HL-60/S4 treated with retinoic acid at 250 ng/mL for 4 days and 3 days (cell line): ENCODE data around the gene DEK.
"Not testable (repeated sequence)": the region's sequence is repeated elsewhere in the genome, so short reads cannot be mapped to it uniquely, and the experiment has no call there.

Source experiments
- in situ Hi-C: fragments of 300-500 bp; cut with MboI; formaldehyde crosslinking; loops from 2 replicates; pipeline ENCODE4 v1.7.0; 2022; ENCODE audit warnings: low sequenced_read_pairs

The DEK gene

DNA sequence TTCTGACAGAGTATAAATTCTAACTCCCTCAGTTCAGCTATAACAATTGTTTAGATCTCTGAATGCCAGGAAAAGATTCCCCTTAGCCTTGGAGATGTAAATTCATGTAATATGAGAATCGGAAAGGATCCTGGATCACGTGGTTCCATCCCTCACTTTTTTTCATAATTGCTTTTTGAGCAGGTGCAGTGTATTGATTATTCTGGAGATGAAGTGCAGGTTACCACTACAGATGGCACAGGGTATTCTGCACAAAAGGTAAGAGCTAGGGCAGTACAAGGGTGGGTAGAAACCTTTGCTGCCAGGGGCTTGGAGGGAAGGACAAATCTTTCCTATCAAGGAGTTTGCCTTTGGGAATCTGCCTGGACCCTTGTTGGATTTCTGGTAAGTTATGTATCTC lies 56.4 kb downstream of the DEK start:
- in situ Hi-C loops: no loop called here

DNA sequence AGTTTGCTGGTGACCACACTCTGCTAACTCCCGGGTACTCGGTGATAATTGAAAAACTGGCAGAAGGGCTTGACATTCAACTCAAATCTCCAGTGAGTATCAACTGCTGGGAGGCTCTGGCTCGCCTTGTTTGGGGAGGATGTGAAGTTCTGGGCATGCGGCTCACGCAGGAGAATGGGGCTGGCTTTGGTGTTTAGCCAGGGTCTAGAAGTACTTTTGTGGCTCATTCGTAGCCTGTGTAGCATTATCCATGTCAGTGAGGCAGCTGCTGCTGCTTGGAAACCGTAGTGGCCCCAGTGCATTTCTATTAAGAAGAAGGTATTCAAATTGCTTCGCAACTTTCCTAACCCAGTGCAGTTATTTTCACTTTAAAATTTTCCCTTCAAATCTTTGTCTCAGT lies 56.9 kb downstream of the DEK start:
- in situ Hi-C loops: no loop called here

DNA sequence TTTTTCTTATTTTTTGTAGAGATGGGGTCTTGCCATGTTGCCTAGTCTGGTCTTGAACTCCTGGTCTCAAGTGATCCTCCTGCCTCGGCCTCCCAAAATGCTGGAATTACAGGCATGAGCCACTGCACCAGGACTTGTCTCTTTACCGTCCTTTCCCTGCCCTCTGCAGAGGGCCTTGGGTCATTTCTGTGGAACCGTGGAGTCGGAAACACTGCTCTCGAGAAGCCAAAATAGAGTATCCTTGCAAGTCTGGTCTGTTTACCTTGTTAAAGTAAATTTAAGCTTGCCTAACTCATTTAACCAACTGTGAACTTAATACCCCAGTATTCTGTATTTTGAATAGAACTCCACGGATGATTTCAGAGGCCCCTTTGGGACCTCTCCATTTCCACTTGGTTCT lies 57.7 kb downstream of the DEK start:
- in situ Hi-C loops: no loop called here

DNA sequence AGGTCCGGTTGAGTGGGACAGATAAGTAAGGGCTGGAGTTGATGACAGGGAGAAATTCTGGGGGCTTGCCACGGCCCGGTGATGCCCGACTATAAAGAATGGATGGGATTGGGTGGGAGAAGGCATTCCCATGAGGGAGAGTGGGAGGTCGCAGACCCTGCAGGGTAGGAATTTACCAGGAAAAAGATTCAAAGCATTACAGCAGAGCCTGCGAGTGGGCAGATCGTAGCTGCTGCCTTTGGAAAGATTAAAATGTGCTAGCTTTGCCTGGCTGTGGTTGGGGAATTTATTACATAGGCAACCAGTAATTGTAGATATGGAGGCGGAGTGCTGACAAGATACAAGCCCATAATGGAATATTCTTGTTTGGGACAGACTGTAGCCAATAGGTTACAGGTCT lies 59.6 kb downstream of the DEK start:
- in situ Hi-C loops: no loop called here

DNA sequence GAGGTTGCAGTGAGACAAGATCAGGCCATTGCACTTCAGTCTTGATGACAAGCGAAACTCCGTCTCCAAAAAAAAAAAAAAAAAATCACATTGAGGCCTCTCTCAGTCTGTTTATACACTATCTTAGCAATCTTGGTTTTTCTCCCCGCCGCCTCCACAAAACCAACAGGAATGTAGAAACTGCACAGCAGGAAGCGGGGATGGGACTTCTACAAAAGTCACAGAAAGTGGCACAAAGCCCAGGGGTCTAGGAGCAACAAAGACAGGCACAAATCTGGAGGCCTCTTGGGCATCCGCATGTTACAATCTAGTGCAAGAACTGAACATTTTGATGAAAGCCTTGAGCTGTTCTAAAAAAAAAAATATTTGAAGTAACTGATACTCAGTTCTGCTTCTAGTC lies 60.5 kb downstream of the DEK start:
- in situ Hi-C loops: no loop called here

DNA sequence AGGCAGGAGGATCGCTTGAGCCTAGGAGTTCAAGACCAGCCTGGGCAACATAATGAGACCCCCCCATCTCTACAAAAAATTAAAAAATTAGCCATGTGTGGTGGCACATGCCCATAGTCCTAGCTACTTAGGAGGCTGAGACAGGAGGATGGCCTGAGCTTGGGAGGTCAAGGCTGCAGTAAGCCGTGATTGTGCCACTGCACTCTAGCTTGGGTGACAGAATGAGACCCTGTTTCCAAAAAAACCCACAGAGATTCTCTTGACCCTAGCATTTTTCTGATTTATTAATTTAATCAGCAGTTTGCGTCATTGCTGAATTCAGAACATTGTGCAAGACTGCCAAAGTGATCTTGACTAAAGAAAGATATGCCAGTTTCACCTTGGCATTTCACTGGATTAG lies 72.3 kb downstream of the DEK start:
- in situ Hi-C loops: no loop called here

DNA sequence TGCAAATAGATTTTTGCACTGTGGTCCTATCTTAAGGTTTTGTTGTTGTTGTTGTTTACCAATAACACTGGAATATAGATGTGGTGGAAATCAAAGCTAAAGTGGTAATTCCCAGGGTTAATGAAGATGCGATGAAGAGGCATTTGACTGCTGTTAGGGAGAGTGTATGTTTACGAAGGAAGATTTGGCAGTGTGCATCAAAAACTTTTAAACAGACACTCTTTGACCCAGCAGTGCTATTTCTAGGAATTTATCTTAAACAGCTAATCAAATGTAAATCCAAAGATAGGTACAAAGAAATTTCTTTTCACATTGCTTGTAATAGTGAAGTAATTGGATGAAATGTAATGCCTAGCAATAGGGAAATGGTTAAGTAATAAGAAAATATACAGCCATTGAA lies 75.1 kb downstream of the DEK start:
- in situ Hi-C loops: no loop called here

DNA sequence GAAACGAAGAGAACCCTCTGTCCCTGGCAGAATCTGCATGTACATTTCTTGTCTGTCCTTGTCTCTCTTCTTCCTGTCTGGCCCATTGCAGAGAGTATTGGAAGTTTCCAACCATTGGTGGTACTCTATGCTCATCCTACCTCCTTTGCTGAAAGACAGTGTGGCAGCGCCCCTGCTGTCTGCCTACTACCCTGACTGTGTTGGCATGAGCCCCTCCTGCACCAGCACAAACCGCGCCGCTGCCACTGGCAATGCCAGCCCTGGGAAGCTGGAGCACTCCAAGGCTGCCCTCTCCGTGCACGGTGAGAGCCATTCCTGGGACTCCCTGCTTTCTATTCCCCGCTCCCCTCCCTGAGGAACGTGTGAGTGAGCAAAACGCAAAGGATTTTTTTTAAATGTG lies 76.6 kb downstream of the DEK start:
- in situ Hi-C loops: no loop called here

DNA sequence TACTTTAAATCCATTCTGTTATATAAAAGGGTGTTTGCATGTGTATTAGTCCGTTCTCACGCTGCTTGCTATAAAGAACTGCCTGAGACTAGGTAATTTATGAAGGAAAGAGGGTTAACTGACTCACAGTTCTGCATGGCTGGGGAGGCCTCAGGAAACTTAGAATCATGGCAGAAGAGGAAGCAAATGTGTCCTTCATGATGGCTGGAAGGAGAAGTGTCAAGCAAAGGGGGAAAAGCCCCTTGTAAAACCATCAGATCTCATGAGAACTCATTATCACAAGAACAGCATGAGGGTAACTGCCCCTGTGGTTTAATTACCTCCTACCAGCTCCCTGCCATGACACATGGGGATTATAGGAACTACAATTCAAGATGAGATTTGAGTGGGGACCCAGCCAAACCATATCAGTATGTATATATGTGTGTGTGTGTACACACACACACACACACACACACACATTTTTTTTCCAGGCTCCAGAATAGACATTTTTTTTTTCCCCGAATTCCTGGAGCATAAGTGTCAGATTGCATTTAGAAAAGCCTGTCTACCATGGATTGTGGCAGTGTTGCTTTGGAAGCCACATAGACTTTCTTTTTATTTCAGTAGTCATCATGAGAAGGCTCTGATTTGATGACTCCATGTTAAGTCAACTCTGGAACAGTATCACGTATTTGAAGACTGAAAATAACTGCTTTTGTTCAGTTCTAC lies 77.6 kb downstream of the DEK start:
- in situ Hi-C loops: no loop called here

DNA sequence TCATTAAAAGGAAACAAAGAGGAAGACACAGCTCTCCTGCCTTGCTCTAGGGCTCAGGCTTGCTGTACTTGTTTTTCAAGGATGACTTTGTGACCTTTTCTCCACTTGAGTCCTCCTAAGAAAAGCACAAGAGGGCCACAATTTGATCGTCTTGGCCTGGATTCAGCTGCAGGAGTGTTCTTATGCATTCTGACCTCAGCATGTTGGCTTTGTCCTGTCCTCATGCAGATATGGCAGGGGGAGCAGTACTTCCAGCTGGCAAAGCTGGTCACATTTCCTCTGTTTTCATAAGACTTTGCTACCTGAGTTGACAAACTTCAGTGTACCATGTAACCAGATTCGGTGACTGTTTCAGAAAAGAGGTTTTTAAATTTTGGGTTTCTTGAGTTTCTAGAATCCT lies 78.3 kb downstream of the DEK start:
- in situ Hi-C loops: no loop called here

DNA sequence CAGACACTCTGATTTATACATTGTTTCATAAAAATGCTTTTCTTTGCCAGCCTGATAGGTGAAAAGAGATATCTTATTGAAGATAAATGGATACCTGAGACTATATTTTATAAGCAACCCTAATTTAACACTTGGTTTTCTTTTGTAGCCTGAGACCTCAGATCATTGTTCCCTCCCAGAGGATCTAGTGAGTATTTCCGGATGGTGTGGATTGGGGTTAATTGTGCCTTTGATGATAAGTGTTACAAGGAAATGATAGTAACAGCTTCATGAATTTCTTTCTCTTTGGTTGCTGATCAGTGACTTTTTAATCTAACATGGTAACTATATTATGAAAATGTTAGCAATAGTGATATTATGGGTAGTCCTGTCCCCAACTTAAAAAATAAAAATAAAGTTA lies 78.7 kb downstream of the DEK start:
- in situ Hi-C loops: no loop called here

DNA sequence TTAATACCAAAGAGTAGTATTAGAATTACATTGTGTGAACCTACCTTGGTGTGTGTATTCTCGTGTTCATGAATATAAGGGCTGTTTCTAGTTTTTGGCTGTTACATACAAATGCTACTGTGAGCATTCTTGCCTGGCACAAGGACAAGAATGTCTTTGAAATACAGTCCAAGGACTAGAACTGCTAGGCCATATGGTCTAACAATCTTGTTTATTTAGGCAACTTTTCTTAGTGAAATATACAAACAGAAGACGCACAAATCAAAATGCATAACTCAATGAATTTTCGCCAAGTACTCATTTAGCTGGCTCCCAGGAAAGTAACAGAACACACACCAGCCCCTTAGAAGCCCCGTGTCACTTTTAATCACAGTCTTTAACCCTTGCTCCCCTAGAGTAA lies 80.6 kb downstream of the DEK start:
- in situ Hi-C loops: no loop called here

DNA sequence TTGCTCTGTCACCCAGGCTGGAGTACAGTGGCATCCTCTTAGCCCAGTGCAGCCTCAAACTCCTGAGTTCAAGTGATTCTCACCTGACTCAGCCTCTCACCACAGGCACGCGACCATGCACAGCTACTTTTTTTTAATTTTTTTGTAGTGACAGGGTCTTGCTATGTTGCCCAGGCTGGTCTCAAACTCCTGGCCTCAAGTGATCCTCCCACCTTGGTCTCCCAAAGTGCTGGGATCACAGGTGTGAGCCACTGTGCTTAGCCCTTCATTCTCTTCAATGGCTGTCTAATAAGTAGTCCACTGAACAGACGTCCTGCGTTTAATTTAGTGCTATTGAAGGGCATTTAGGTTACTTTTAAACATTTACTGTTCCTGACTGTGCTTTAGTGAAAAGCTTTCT lies 81.8 kb downstream of the DEK start:
- in situ Hi-C loops: no loop called here

DNA sequence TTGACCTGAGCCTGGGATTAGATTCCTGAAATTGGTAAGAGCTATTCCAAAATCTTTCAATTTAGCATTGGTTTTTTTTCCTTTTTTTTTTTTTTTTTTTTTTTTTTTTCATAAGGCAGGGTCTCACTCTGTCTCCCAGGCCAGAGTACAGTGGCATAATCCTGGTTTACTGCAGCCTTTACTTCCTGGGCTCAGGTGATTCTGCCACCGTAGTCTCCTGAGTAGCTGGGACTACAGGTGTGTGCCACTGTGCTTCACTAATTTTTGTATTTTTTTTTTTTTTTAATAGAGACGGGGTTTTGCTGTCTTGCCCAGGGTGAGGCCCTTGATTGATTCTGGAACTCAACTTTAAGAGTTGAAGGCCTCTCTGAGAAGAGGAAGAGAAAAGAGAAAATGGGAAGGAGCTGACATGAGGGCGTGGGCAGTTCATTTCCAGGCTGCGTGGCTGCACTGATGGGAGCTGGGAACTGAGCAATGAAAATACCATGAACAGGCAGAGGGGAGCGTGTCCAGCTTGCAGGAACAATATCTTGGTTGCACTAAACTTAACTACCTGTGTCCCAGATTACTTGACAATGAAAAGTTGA lies 84.5 kb downstream of the DEK start:
- in situ Hi-C loops: no loop called here

DNA sequence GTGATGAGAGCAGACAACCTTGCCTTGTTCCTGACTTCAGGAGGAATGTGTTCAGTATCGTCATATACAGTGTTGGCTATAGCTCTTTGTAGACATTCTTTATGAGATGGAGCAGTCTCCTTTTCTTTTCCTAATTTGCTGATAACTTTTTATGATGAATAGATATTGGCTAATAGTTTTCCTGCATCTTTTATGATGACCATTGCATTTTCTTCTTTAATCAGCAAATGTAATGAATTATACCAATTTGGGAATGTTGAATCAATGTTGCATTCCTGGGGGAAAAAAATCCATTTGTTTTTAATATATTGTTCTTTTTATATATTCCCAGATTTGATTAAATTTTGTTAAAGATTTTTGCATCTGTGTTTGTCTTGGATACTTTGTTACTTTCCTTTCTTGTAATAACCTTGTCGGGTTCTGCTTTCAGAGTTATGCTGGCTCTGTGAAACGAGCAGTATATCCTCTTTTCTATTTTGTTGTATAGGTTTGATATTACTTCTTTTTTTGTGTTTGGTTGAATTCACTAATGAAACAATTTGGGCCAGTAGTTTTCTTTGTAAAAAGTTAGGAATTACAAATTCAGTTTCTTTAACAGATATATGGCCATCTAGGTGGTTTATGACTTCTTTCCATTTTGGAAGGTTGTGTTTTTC lies 85.2 kb downstream of the DEK start:
- in situ Hi-C loops: no loop called here

DNA sequence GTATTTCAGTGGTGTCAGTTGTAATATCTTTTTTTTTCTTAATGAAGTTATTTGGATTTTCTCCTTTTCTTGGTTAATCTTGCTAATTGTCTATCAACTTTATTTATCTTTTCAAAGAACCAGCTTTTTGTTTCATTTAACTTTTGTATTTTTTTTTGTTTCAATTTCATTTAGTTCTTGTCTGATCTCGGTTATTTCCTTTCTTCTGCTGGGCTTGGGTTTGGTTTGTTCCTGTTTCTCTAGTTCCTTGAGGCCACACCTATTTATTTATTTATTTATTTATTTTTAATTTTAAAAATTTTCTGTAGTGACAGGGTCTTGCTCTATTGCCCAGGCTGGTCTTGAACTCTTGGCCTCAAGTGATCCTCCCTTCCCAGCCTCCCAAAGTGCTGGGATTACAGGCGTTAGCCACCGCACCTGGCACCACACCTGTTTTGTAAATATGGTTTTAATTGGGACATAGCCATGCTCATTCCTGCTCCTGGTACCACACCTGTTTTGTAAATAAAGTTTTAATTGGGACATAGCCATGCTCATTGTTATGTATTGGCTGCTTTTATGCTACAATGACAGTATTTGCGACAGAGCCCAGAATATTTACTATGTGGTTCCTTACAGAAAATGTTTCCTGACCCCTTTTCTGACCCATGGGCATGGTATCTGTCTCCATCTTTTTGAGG lies 86.9 kb downstream of the DEK start:
- in situ Hi-C loops: no loop called here

DNA sequence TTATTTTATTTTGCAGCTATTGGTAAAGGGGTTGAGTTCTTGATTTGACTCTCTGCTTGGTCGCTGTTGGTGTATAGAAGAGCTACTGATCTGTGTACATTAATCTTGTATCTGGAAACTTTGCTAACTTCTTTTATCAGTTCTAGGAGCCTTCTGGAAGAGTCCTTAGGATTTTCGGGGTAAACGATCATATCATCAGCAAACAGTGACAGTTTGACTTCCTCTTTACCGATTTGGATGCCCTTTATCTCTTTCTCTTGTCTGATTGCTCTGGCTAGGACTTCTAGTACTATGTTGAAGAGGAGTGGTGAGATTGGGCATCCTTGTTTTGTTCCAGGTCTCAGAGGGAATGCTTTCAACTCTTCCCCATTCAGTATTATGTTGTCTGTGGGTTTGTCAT lies 88.1 kb downstream of the DEK start:
- in situ Hi-C loops: not testable (repeated sequence)
